Hypothalamus (tissue), 51 donors: ENCODE results near the gene CNIH1.

ENCODE experiments used
- DNase-seq, 51 donors: peaks; one replicate each; lab custom pipeline; 2025; lab: John Stamatoyannopoulos, UW

CNIH1 gene

GRCh38 chr14:54440873-54441868 lies at the start of gene CNIH1:
TSS of gene CNIH1 (minus strand) at chr14:54441374. CDS start at chr14:54441327, 47 bp downstream.
- peak; percentile 45 to 94 (median 84) for DNase-seq

DNA sequence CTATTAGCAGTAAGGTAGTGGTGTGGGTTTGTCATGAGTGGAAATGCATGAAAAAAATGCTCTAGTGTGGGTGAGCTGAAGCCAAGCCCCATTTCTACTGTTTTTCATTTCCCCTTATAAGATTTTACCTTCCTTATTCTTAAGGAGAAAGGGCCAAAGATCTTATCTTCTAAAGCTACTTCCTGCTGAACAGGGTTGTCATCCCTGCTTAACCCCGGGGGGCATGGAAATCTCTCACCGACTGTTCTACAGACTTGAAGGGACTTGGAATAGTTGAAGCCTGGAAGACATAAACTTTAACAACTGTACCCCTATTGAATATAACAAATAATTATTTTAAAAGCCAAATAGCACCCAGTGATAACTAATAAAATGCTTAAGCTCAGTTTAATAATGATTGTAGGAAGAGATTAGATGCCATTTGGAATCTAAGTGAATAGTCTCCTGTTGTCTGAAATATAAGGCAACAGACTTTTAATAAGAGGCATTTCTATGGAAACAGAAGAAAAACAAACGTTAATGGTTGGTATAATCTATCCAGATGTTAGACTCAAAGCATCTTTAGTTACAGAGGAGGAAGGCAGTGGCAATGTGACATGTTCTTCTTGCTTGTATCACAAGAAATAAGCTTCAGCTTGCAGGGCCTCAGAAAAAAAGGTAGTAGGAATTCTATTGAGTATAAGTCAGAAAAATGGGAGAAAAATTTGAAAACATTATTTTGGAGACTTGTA lies 49.4 kb upstream of the CNIH1 start:
- no peak for DNase-seq

DNA sequence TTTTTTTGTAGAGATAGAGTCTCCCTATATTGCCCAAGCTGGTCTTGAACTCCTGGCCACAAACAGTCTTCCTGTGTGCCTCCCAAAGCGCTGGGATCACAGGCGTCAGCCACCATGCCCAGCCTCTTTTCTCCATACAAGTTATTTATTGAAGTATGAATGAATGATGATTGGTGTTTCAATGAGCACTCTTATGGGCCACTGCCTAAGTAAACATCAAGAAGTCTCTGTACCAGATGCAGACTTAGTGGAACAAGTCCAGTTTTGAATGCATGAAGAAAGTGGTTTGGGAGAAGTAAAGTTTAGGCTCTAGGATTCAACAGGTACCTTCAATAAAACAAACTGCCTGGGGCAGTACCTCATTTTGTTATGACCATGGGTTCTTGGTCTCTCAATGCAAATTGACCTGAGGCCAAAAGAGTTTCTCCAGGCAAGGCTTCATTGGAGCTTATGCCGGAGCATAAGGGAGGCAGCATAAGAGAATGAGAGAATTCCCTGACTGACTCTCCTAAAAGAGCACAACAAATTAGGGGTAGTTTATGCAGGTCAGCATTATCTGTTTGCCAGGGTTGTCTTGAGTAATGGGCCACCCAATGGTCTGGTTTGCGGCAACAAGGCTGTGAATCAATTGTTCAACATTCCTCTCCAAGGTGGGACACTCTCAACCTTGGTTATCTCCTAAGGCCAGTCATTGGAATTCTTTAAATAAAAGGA lies 48.7 kb upstream of the CNIH1 start:
- no peak for DNase-seq

- no peak for DNase-seq
Measured at GRCh38 chr14:54489318-54489683, 48.1 kb upstream of the CNIH1 start.

- peak; percentile 38 to 90 (median 82) for DNase-seq
Measured at GRCh38 chr14:54488646-54489317, 47.6 kb upstream of the CNIH1 start, which contains the start of gene GMFB. TSS of gene GMFB (minus strand) at chr14:54488980. CDS start at chr14:54488927, 53 bp downstream.

GRCh38 chr14:54488318-54488645 lies 47.1 kb upstream of the CNIH1 start:
- no peak for DNase-seq

GRCh38 chr14:54487771-54488170 lies 46.6 kb upstream of the CNIH1 start:
- peak in 1 of 51 donors; percentile 34 for DNase-seq

DNA sequence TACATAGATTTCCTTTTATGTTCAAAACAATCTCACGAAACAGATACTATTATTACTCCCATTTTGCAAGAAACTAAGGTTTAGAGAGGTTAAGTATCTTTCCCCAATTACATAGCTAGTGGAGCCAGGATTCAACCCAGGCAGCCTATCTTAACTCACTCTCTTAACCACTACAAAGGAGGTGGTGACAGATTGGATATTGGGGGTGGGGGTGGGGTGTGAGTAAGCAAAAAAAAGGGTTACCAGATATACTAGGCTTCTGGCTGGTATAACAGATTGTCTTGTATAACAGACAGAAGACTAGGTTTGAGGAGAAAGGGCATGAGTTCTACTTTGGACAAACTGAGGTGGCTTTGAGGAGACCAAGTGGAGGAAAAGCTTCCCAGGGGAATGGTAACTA lies 45.5 kb upstream of the CNIH1 start:
- DNase-seq, result no peak

DNA sequence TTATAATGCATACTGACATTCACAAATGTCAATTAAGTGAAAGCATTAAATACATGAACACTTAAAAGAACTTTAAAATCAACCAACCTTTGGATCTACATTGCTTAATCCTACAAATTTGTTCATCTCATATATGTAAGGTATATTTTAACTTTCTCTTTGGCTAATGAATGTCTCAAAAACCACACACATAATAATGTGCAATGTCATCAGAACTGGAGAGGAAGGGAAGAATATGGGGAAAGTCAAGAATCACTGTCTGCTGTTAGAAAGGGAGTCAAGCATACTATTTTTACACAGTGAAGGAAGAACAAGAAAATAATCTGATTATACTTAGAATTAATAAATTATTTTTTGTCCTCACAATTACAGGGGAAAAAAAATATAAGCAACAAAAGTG lies 42.7 kb upstream of the CNIH1 start:
- DNase-seq, result no peak

GRCh38 chr14:54483073-54483745 lies 42.0 kb upstream of the CNIH1 start:
- no peak for DNase-seq

- DNase-seq, result no peak
Measured at GRCh38 chr14:54481695-54482094, 40.5 kb upstream of the CNIH1 start.

GRCh38 chr14:54480830-54481562 lies 39.8 kb upstream of the CNIH1 start:
- DNase-seq, result no peak

- DNase-seq, result no peak
Measured at GRCh38 chr14:54478636-54479215, 37.6 kb upstream of the CNIH1 start.

DNA sequence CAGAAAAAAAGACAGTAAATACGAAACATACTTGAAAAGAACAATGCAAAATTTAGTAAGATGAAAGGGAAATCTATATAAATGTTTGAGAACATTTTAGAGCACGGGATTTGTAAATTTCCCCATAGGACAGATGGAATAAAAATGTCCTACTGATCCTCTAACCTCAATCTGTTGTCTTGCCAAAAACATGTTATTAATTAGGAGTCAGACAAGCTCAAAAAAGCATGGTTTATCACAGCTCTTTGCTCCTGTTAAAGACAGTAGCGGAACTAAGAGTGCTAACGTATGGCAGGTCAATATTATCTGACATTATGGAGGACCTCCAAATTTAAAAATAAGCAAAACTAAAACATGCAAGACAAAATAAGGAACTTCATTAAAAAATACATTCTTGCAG lies 34.7 kb upstream of the CNIH1 start:
- DNase-seq, result no peak

- DNase-seq, result no peak
Measured at GRCh38 chr14:54475187-54475899, 34.2 kb upstream of the CNIH1 start.

- DNase-seq, result no peak
Measured at GRCh38 chr14:54474232-54474793, 33.1 kb upstream of the CNIH1 start.

- no peak for DNase-seq
Measured at GRCh38 chr14:54472315-54472714, 31.1 kb upstream of the CNIH1 start.

DNA sequence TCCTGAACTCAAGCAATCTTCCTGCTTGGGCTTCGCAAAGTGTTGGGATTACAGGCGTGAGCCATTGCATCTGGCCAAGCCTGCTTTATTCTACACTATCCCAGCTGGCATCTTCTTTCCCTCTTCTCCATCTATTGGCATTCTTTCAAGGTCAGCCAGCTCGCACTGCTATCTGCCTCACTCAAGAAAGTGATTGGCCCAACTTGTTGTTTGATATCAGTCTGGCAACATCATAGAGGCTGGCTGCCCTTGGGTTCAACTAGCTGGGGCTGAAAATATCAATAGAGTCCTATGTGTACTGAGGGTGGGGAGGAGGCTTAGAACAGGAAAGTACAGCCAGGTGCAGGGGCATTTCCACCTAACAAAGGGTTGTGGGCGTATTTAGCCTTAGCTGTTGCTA lies 30.5 kb upstream of the CNIH1 start:
- no peak for DNase-seq
